Mucosa of descending colon (tissue), 3 donors: ENCODE data around the gene CLCNKB. TPM values are rescaled to one million over a fixed set of nuclear protein-coding genes. Genes with fewer than 3 reads are reported as not detected.

Source experiments
- ATAC-seq: fragments of 200-7000 bp; cut with Tn5 transposase; one replicate; pipeline ENCODE4 v1.9.1; 2020; ENCODE audit warnings: mild to moderate bottlenecking, moderate library complexity
- DNase-seq, 3 donors: peaks; one replicate each; pipeline ENCODE4 v3.0.0-alpha.2; 2020
- H3K36me3 ChIP-seq: fragments of 200-600 bp; one replicate; pipeline ENCODE4 v1.8.0; 2021; ENCODE audit warnings: low read depth, mild to moderate bottlenecking
- H3K4me1 ChIP-seq: fragments of 200-600 bp; one replicate; pipeline ENCODE4 v1.8.0; 2021; ENCODE audit warnings: low read depth, mild to moderate bottlenecking
- H3K4me3 ChIP-seq: fragments of 200-600 bp; one replicate; pipeline ENCODE4 v1.8.0; 2021; ENCODE audit warnings: mild to moderate bottlenecking
- H3K9me3 ChIP-seq: fragments of 200-600 bp; one replicate; pipeline ENCODE4 v1.8.0; 2021; ENCODE audit warnings: mild to moderate bottlenecking
- intact Hi-C, 2 donors: fragments of 100-400 bp; cut with DNase I in 1 of 2; cut with micrococcal nuclease in 1 of 2; formaldehyde crosslinking; loops; one replicate each; pipeline versions ENCODE4 v1.11.0 to v1.11.1; 2022; cut with DNase I, micrococcal nuclease
- total RNA-seq, 3 donors: library from RNA; stranded (reverse); fragmentation: NEBNext Ultra II Directional in 2 of 3; extraction: Animal tissue kit (Norgen Biotek cat#: 25700) in 2 of 3; gene quantifications; one replicate each; pipeline versions ENCODE4 v1.2.1 to v1.2.4, GENCODE V29; 2021 to 2023
- TF ChIP-seq, protein P1 (sequence below): fragments of 200-600 bp; IDR thresholded peaks from one replicate; pipeline ENCODE4 v1.8.0; 2022; ENCODE audit warnings: antibody characterized with exemption, mild to moderate bottlenecking
- donor health status: DM: no; HTN: no; CAD: no; lungs with moderate emphysema.
- donor health status: DM: no; HTN: no; CAD: no.
- donor health status: DM: no; HTN: yes; CAD: no.

CLCNKB gene
- total RNA-seq, 3 donors from 2014 or later = 1.2 TPM; not detected in 2

DNA sequence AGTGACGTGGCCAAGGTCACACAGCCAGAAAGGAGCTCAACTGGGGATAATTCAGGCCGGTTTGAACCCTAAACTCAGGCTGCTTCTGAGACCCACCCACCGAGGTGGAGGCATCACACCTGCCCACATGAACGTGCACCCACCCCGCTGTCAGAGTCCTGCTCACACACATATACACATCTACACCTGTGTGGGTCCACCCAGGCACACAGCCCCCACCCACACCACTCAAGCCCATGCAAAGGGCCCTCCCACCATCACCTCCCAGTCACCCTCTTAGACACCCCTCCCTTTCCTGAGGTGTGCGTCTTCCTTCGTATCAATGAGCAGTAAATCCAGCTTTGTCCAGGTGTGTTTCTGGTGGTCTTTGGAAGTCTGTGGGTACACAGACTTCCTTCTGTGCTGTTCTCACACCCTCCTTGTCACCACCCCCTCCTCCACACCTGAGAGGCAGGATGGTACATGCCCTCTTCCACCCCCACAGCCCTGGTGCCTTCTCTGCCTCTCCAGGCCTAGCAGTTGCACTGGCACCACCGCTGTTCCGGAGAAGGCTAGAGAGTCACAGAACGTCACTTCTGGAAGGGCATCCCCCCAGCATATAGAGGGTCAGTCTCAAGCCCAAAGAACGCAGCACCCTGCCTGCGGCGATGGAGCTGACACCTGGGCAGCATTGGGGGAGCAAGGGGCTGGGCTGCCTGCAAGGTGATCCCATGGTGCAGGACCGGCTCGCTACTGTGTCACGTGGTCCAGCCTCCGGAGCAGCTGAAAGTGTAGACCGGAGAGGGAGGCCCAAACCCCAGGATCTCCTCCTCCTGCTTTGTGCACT is 48.7 kb downstream of the CLCNKB start:
- DNase-seq (no peak), ATAC-seq (no peak)
- no peaks in the 10 kb centered on the region for H3K4me1 ChIP-seq
- H3K36me3 ChIP-seq = no peaks in the 10 kb centered on the region
- no peaks in the 10 kb centered on the region for H3K9me3 ChIP-seq
- TF ChIP-seq, protein P1, sequence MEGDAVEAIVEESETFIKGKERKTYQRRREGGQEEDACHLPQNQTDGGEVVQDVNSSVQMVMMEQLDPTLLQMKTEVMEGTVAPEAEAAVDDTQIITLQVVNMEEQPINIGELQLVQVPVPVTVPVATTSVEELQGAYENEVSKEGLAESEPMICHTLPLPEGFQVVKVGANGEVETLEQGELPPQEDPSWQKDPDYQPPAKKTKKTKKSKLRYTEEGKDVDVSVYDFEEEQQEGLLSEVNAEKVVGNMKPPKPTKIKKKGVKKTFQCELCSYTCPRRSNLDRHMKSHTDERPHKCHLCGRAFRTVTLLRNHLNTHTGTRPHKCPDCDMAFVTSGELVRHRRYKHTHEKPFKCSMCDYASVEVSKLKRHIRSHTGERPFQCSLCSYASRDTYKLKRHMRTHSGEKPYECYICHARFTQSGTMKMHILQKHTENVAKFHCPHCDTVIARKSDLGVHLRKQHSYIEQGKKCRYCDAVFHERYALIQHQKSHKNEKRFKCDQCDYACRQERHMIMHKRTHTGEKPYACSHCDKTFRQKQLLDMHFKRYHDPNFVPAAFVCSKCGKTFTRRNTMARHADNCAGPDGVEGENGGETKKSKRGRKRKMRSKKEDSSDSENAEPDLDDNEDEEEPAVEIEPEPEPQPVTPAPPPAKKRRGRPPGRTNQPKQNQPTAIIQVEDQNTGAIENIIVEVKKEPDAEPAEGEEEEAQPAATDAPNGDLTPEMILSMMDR = no peak
- intact Hi-C loops = no loop called here
- H3K4me3 ChIP-seq = no peak overlapping the region

DNA sequence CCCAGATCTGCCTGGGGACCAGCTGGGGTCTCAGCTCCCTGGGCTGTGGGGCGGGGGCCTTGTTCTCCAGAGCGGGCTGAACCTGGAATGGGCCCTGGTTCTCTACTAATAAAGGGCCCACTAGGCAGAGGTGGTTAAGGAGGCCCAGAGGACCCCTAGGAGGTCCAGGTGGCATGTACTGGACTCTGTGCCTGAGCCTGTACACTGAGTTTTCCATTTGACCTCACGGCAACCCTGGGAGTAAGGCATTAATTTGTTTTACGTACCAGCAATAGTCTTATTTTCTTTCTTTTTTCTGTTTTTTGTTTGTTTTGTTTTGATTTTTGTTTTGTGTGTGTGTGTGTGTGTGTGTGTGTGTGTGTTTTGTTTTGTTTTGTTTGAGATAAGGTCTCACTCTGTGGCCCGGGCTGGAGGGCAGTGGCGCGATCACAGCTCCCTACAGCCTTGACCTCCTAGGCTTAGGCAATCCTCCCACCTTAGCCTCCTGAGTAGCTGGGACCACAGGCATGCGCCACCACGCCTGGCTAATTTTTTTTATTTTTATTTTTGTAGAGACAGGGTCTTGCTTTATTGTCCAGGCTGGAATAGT is 49.4 kb downstream of the CLCNKB start:
- TF ChIP-seq, protein P1 = no peak
- DNase-seq (no peak), ATAC-seq (no peak)
- Histone ChIP-seq H3K4me3 (no peak overlapping the region), H3K36me3 (no peaks in the 10 kb centered on the region), H3K4me1 (no peaks in the 10 kb centered on the region), H3K9me3 (no peaks in the 10 kb centered on the region)
- intact Hi-C loops = no loop called here

DNA sequence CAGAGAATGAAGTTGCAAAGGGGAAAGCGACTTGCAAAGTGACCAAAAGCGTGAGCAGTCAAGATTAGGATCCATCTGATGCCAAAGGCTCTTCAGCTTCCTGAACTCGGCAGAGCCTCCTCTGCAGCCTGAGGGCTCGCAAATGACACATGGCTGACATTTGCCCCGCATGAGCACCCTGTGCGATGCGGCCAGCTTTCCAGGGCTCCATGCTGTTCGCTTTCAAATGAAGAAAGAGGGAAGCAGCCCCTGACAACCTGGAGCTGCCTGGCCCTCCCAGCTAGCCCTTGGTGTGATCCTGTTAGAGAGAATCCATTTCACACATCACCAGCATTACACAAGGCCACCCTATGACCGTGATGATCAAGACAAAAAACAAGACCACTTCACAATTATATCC is 50.0 kb downstream of the CLCNKB start:
- DNase-seq = no peak
- H3K4me1 ChIP-seq = no peaks in the 10 kb centered on the region
- no peaks in the 10 kb centered on the region for H3K36me3 ChIP-seq
- H3K9me3 ChIP-seq = no peaks in the 10 kb centered on the region
- intact Hi-C loops = no loop called here
- no peak for ATAC-seq
- H3K4me3 ChIP-seq = no peak overlapping the region
- TF ChIP-seq, protein P1 = no peak

DNA sequence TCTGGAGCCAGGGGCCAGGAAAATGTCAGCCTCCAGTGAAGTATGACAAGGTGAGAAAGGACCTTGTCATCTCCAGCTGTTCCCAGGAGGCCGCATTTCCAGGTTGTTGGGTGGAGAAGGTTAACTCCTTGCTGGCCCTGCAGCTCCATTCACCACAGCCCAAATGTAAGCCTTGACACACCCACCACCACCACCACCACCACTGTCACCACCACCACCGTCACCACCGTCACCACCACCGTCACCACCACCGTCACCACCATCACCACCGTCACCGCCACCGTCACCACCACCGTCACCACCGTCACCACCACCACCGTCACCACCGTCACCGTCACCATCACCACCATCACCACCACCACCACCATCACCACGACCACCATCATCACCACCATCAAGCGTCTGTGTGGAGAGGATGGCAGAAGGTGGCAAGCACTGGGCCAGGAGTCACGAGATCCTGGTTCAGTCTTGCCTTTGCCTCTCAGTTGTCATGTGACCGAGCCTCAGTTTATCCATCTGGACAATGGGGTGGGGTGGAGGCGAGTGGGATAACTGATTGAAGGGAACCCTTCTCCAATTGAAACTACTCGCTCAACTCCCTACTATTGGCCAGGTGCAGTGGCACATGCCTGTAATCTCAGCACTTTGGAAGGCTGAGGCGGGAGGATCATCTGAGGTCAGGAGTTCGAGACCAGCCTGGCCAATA is 51.0 kb downstream of the CLCNKB start:
- H3K4me3 ChIP-seq = no peak overlapping the region
- TF ChIP-seq, protein P1 = no peak
- intact Hi-C loops = no loop called here
- no peaks in the 10 kb centered on the region for H3K36me3 ChIP-seq
- H3K9me3 ChIP-seq = no peaks in the 10 kb centered on the region
- no peaks in the 10 kb centered on the region for H3K4me1 ChIP-seq
- DNase-seq (no peak), ATAC-seq (no peak)

DNA sequence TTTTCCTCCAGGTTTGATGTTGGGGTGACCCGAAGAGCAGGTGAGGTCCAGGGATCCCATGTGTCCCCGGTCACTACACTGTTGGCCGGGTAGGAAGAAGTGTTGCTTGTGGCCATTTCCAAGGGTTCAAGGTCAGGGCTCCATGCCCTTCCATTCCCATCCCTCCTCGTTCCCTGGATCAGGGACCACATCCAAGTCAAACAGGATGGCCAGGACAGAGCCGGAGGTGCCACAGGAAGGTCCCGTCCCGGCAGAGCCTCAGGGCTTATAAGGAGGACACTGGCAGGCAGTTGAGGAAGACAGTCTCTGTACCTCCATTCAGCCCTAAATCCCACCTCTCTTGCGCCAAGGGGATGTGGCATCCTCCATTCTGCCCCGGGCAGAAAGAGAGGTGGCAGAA is 51.9 kb downstream of the CLCNKB start:
- Histone ChIP-seq H3K4me3 (no peak overlapping the region), H3K4me1 (no peaks in the 10 kb centered on the region), H3K36me3 (no peaks in the 10 kb centered on the region), H3K9me3 (no peaks in the 10 kb centered on the region)
- no peak for DNase-seq
- intact Hi-C loops = no loop called here
- TF ChIP-seq, protein P1 = no peak
- no peak for ATAC-seq
